ENCODE measurements around the gene POLR1A. TPM values are rescaled to one million over a fixed set of nuclear protein-coding genes. Genes with fewer than 3 reads are reported as not detected.

The POLR1A gene
- total and polyA plus RNA-seq, 4 donors: 3.2 to 12.3 (median 6.1) TPM

GRCh38 chr2:85996591-85996990 is 109.1 kb downstream of the POLR1A start:
- H3K4me1 ChIP-seq (ENCODE audit: control insufficient read depth in 4 of 4, insufficient read depth in 4 of 4, low read length in 3 of 4): peaks cover 0 to 17% (median 4%) of the 10 kb centered on the region in 4 donors

More at GRCh38 chr2:85996591-85996990, 109.1 kb downstream of the POLR1A start:
- H3K9ac ChIP-seq (ENCODE audit: low read depth in 1 of 2, low read length in 2 of 2): no peak overlapping the region
- H3K36me3 ChIP-seq (ENCODE audit: control insufficient read depth in 4 of 4, insufficient read depth in 3 of 4, low read depth in 1 of 4, low read length in 3 of 4): no peaks in the 10 kb centered on the region
- no peak overlapping the region for H3K27ac ChIP-seq (ENCODE audit: low read depth in 1 of 2, low read length in 2 of 2)
- no peaks in the 10 kb centered on the region for H3K9me3 ChIP-seq (ENCODE audit: control insufficient read depth in 4 of 4, low read length in 3 of 4)
- WGBS: 85% methylated on average over 2 of the region's 2 CpGs
- TF ChIP-seq ATF3 (IDR thresholded peaks at IDR 0.05) (no peak), REST (IDR thresholded peaks at IDR 0.05) (no peak), HNF4A (conservative IDR thresholded peaks at IDR 0.05) (no peak), SP1 (IDR thresholded peaks at IDR 0.05) (no peak), CTCF (IDR thresholded peaks at IDR 0.05; ENCODE audit: low read depth, low read length, missing input control) (no peak), RXRA (IDR thresholded peaks at IDR 0.05) (no peak), MAX (IDR thresholded peaks at IDR 0.05) (no peak), FOXA1 (IDR thresholded peaks at IDR 0.05) (no peak), GABPA (IDR thresholded peaks at IDR 0.05 in 1 of 2, conservative IDR thresholded peaks at IDR 0.05 in 1 of 2) (no peak), JUND (IDR thresholded peaks at IDR 0.05) (no peak), YY1 (IDR thresholded peaks at IDR 0.05) (no peak), TAF1 (conservative IDR thresholded peaks at IDR 0.05) (no peak), HNF4G (IDR thresholded peaks at IDR 0.05) (no peak), NR2F2 (IDR thresholded peaks at IDR 0.05) (no peak)
- no peaks in the 10 kb centered on the region for H3K27me3 ChIP-seq (ENCODE audit: control insufficient read depth in 4 of 4, insufficient read depth in 4 of 4, low read length in 3 of 4)
- no peak overlapping the region for H3K4me3 ChIP-seq (ENCODE audit: low read depth in 1 of 3, low read length in 3 of 3)
- DNase-seq (ENCODE audit: low spot score): no peak
